Measurements from ENCODE around the gene TOB2. TPM values are rescaled to one million over a fixed set of nuclear protein-coding genes. Genes with fewer than 3 reads are reported as not detected.

TOB2 gene
- total and polyA plus RNA-seq, 4 donors: 9.8 to 17.1 (median 12.3) TPM

DNA sequence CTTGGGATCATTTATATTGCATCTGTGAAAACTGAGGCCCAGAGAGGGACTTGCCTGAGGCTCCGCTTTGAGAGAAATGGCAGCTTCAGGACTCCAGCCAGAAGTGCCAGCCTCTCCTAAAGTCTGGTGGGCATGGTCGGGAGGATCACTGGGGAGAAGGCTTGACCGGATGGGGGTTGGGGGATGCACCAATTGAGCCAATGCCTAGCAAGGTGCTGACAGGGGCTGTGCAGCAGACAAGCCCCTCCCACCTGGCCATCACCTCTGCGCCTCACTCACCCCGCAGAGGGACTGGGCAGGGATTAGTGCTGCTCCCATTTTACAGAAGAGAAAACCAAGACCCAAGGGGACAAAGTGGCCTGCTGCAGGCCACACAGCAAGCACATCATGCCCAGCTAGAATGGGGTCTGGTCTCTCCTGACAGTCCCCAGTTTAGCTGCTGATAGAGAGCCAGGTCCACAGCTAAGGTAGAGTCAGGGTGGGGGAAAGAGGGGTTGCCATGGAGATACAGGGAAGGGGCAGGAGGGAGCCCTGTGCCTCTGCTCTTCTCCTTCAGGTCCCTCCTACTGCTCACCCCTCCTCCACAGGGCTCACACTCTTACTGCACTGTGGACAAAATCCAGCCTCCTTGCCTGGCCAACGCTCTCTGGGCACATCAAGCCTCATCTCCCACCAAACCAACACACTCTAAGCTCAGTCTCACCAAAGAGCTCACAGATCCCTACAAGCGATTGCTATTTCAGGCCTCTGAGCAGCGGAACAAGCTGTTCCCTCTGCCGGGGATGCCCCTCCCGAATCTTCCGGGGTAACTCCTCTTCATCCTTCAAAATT is 35.4 kb downstream of the TOB2 start:
- H3K27ac ChIP-seq (ENCODE audit: low read depth in 1 of 2, low read length in 2 of 2): peak overlapping the region; percentile 62 to 68
- TF ChIP-seq HNF4G (IDR thresholded peaks at IDR 0.05) (no peak), SP1 (IDR thresholded peaks at IDR 0.05) (peak; percentile 38), RAD21 (IDR thresholded peaks at IDR 0.05) (no peak), JUND (IDR thresholded peaks at IDR 0.05) (no peak)
- H3K36me3 ChIP-seq (ENCODE audit: control insufficient read depth in 4 of 4, insufficient read depth in 3 of 4, low read depth in 1 of 4, low read length in 3 of 4): no peaks in the 10 kb centered on the region
- no peak for DNase-seq (ENCODE audit: low spot score)
- peaks cover 13 to 41% (median 30%) of the 10 kb centered on the region in 4 donors for H3K4me1 ChIP-seq (ENCODE audit: control insufficient read depth in 4 of 4, insufficient read depth in 4 of 4, low read length in 3 of 4)
- H3K27me3 ChIP-seq (ENCODE audit: control insufficient read depth in 4 of 4, insufficient read depth in 4 of 4, low read length in 3 of 4): no peaks in the 10 kb centered on the region
- WGBS: 85% methylated on average over 11 of the region's 11 CpGs
- no peaks in the 10 kb centered on the region for H3K9me3 ChIP-seq (ENCODE audit: control insufficient read depth in 4 of 4, low read length in 3 of 4)
- H3K9ac ChIP-seq (ENCODE audit: low read depth in 1 of 2, low read length in 2 of 2): no peak overlapping the region
- no peak overlapping the region for H3K4me3 ChIP-seq (ENCODE audit: low read depth in 1 of 3, low read length in 3 of 3)

DNA sequence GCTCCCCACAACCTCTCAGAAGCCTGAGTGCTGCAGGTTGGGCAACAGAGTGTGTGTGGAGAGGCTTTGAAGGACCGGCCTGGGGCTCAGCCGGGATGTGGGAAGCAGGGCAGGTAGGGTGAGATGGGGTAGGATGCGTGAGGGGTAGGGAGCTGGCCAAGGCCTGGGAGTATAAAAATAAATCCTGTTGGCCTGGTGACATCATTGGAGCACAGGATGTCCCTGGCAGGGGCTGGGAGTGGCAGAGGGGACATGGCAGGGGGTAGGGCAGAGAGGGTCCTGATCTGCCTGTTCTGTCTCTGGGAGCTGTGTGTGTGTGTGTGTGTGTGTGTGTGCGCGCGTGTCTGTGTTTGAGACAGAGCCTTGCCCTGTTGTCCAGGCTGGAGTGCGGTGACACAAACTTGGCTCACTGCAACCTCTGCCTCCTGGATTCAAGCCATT is 36.3 kb downstream of the TOB2 start:
- Histone ChIP-seq H3K9ac (ENCODE audit: low read depth in 1 of 2, low read length in 2 of 2) (no peak overlapping the region), H3K4me1 (ENCODE audit: control insufficient read depth in 4 of 4, insufficient read depth in 4 of 4, low read length in 3 of 4) (peaks cover 10 to 35% (median 23%) of the 10 kb centered on the region in 4 donors), H3K4me3 (ENCODE audit: low read depth in 1 of 3, low read length in 3 of 3) (no peak overlapping the region), H3K27me3 (ENCODE audit: control insufficient read depth in 4 of 4, insufficient read depth in 4 of 4, low read length in 3 of 4) (no peaks in the 10 kb centered on the region), H3K36me3 (ENCODE audit: control insufficient read depth in 4 of 4, insufficient read depth in 3 of 4, low read depth in 1 of 4, low read length in 3 of 4) (no peaks in the 10 kb centered on the region), H3K9me3 (ENCODE audit: control insufficient read depth in 4 of 4, low read length in 3 of 4) (no peaks in the 10 kb centered on the region), H3K27ac (ENCODE audit: low read depth in 1 of 2, low read length in 2 of 2) (peak overlapping the region; percentile 62 to 68)
- 28% methylated on average over 7 of the region's 7 CpGs for WGBS
- TF ChIP-seq EGR1 (IDR thresholded peaks at IDR 0.05; ENCODE audit: low read depth in 2 of 2) (no peak), FOXA2 (IDR thresholded peaks at IDR 0.05) (no peak), YY1 (IDR thresholded peaks at IDR 0.05) (no peak), HNF4G (IDR thresholded peaks at IDR 0.05) (peak; percentile 30), GABPA (IDR thresholded peaks at IDR 0.05 in 1 of 2, conservative IDR thresholded peaks at IDR 0.05 in 1 of 2) (no peak), RAD21 (IDR thresholded peaks at IDR 0.05) (peak in 1 of 2 donors; percentile 36), RXRA (IDR thresholded peaks at IDR 0.05) (peak; percentile 44 to 69), TAF1 (conservative IDR thresholded peaks at IDR 0.05) (no peak), SP1 (IDR thresholded peaks at IDR 0.05) (peak; percentile 72), JUND (IDR thresholded peaks at IDR 0.05) (peak in 1 of 2 donors; percentile 27), FOXA1 (IDR thresholded peaks at IDR 0.05) (no peak), NR2F2 (IDR thresholded peaks at IDR 0.05) (no peak), HNF4A (conservative IDR thresholded peaks at IDR 0.05) (peak; percentile 39 to 51)
- TF ChIP-seq, protein P1, sequence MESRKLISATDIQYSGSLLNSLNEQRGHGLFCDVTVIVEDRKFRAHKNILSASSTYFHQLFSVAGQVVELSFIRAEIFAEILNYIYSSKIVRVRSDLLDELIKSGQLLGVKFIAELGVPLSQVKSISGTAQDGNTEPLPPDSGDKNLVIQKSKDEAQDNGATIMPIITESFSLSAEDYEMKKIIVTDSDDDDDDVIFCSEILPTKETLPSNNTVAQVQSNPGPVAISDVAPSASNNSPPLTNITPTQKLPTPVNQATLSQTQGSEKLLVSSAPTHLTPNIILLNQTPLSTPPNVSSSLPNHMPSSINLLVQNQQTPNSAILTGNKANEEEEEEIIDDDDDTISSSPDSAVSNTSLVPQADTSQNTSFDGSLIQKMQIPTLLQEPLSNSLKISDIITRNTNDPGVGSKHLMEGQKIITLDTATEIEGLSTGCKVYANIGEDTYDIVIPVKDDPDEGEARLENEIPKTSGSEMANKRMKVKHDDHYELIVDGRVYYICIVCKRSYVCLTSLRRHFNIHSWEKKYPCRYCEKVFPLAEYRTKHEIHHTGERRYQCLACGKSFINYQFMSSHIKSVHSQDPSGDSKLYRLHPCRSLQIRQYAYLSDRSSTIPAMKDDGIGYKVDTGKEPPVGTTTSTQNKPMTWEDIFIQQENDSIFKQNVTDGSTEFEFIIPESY (IDR thresholded peaks at IDR 0.05): no peak
- TF ChIP-seq, protein P2, sequence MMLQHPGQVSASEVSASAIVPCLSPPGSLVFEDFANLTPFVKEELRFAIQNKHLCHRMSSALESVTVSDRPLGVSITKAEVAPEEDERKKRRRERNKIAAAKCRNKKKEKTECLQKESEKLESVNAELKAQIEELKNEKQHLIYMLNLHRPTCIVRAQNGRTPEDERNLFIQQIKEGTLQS (IDR thresholded peaks at IDR 0.05): peak; percentile 44
- TF ChIP-seq, protein P3, sequence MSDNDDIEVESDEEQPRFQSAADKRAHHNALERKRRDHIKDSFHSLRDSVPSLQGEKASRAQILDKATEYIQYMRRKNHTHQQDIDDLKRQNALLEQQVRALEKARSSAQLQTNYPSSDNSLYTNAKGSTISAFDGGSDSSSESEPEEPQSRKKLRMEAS (IDR thresholded peaks at IDR 0.05): no peak
- TF ChIP-seq, protein P4, sequence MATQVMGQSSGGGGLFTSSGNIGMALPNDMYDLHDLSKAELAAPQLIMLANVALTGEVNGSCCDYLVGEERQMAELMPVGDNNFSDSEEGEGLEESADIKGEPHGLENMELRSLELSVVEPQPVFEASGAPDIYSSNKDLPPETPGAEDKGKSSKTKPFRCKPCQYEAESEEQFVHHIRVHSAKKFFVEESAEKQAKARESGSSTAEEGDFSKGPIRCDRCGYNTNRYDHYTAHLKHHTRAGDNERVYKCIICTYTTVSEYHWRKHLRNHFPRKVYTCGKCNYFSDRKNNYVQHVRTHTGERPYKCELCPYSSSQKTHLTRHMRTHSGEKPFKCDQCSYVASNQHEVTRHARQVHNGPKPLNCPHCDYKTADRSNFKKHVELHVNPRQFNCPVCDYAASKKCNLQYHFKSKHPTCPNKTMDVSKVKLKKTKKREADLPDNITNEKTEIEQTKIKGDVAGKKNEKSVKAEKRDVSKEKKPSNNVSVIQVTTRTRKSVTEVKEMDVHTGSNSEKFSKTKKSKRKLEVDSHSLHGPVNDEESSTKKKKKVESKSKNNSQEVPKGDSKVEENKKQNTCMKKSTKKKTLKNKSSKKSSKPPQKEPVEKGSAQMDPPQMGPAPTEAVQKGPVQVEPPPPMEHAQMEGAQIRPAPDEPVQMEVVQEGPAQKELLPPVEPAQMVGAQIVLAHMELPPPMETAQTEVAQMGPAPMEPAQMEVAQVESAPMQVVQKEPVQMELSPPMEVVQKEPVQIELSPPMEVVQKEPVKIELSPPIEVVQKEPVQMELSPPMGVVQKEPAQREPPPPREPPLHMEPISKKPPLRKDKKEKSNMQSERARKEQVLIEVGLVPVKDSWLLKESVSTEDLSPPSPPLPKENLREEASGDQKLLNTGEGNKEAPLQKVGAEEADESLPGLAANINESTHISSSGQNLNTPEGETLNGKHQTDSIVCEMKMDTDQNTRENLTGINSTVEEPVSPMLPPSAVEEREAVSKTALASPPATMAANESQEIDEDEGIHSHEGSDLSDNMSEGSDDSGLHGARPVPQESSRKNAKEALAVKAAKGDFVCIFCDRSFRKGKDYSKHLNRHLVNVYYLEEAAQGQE (IDR thresholded peaks at IDR 0.05): peak; percentile 19
- TF ChIP-seq, protein P5, sequence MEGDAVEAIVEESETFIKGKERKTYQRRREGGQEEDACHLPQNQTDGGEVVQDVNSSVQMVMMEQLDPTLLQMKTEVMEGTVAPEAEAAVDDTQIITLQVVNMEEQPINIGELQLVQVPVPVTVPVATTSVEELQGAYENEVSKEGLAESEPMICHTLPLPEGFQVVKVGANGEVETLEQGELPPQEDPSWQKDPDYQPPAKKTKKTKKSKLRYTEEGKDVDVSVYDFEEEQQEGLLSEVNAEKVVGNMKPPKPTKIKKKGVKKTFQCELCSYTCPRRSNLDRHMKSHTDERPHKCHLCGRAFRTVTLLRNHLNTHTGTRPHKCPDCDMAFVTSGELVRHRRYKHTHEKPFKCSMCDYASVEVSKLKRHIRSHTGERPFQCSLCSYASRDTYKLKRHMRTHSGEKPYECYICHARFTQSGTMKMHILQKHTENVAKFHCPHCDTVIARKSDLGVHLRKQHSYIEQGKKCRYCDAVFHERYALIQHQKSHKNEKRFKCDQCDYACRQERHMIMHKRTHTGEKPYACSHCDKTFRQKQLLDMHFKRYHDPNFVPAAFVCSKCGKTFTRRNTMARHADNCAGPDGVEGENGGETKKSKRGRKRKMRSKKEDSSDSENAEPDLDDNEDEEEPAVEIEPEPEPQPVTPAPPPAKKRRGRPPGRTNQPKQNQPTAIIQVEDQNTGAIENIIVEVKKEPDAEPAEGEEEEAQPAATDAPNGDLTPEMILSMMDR (IDR thresholded peaks at IDR 0.05; ENCODE audit: low read depth, low read length, missing input control): no peak
- no peak for DNase-seq (ENCODE audit: low spot score)

All from liver (tissue), 9 donors.